HCT116 (cell line): ENCODE results near the gene ZNF331. TPM values are rescaled to one million over a fixed set of nuclear protein-coding genes. Genes with fewer than 3 reads are reported as not detected.

Source experiments
- ATAC-seq: fragments of 200-7000 bp; cut with Tn5 transposase; 2 replicates; pipeline ENCODE4 v1.9.1; 2020; ENCODE audit warnings: mild to moderate bottlenecking, moderate library complexity
- BruUV-seq: library from RNA; stranded (reverse); fragments of 400-500 nt; replicated peaks from 2 replicates; lab custom pipeline; 2021; lab: Mats Ljungman, UMichigan
- CTCF ChIA-PET: fragments of 300-600 bp; sonication (Branson Sonifier 250); formaldehyde crosslinking; loops from one replicate; lab custom pipeline; 2021; ENCODE audit warnings: antibody characterized with exemption; lab: Charles Lee
- POLR2A ChIA-PET: fragments of 300-600, 350-600 bp; sonication (Branson Sonifier 250); formaldehyde crosslinking; loops from one replicate; lab custom pipeline; 2021; ENCODE audit warnings: antibody characterized with exemption; lab: Charles Lee
- RAD21 ChIA-PET, 2 experiments: fragments of 300-600 bp; sonication (Branson Sonifier 250); formaldehyde crosslinking; loops; one replicate each; lab custom pipeline; 2023; ENCODE audit warnings: low total read pairs in 2 of 2; ENCODE audit not compliant: uncharacterized antibody in 2 of 2, unreplicated experiment in 2 of 2, low non-redundant PET in 1 of 2; lab: Charles Lee
- DNase-seq: peaks from one replicate; pipeline ENCODE4 v3.0.0-alpha.2; 2010; ENCODE audit warnings: low read depth, low spot score
- H2AFZ ChIP-seq: fragments of 200-600 bp; shearing (Covaris generic), sonication (generic); 2 replicates; pipeline ENCODE4 v1.6.1; 2017; ENCODE audit warnings: low read depth, mixed run types, mixed read lengths, antibody characterized with exemption, low read length; ENCODE audit not compliant: poor library complexity, severe bottlenecking
- H3K27ac ChIP-seq: 2 replicates; pipeline ENCODE4 v1.5.1; 2012; ENCODE audit warnings: low read depth, low read length
- H3K27me3 ChIP-seq: fragments of 200-600 bp; sonication (generic); 2 replicates; pipeline ENCODE4 v1.6.1; 2016; ENCODE audit warnings: mixed run types, low read length, mixed read lengths; ENCODE audit not compliant: insufficient read depth
- H3K36me3 ChIP-seq, 2 experiments: fragments of 200-500 bp in 1 of 2; fragments of 200-600 bp in 1 of 2; sonication (Bioruptor generic) in 1 of 2; sonication (generic) in 1 of 2; 2 replicates each; pipeline versions ENCODE4 v1.5.1 to v1.6.1; 2014 to 2016; ENCODE audit warnings: low read length in 2 of 2, inconsistent platforms in 1 of 2, mixed read lengths in 1 of 2, mixed run types in 1 of 2; ENCODE audit not compliant: insufficient read depth in 2 of 2, control insufficient read depth in 1 of 2
- H3K4me1 ChIP-seq, 2 experiments: fragments of 200-600 bp in 1 of 2; sonication (generic) in 1 of 2; 2 replicates each; pipeline versions ENCODE4 v1.5.1 to v1.6.1; 2012 to 2017; ENCODE audit warnings: low read length in 2 of 2, inconsistent platforms in 1 of 2, mild to moderate bottlenecking in 1 of 2, mixed read lengths in 1 of 2, mixed run types in 1 of 2, moderate library complexity in 1 of 2; ENCODE audit not compliant: insufficient read depth in 2 of 2, control insufficient read depth in 1 of 2
- H3K4me2 ChIP-seq: fragments of 200-600 bp; sonication (generic); 2 replicates; pipeline ENCODE4 v1.6.1; 2017; ENCODE audit warnings: mixed run types, low read length, mixed read lengths
- H3K4me3 ChIP-seq, 2 experiments: fragments of 200-600 bp in 1 of 2; sonication (generic) in 1 of 2; replicated peaks in 1 of 2; 2 replicates each; pipeline ENCODE4 v1.5.1; 2011 to 2016; ENCODE audit warnings: low read length in 2 of 2, control low read depth in 1 of 2, low read depth in 1 of 2, mild to moderate bottlenecking in 1 of 2, mixed read lengths in 1 of 2, mixed run types in 1 of 2
- H3K79me2 ChIP-seq: fragments of 200-600 bp; sonication (generic); 2 replicates; pipeline ENCODE4 v1.6.1; 2017; ENCODE audit warnings: mild to moderate bottlenecking, mixed run types, low read length, moderate library complexity, mixed read lengths; ENCODE audit not compliant: insufficient read depth
- H3K9ac ChIP-seq: fragments of 200-600 bp; sonication (generic); 2 replicates; pipeline ENCODE4 v1.6.1; 2016; ENCODE audit warnings: low read length, mixed read lengths
- H3K9me2 ChIP-seq: fragments of 200-600 bp; sonication (generic), shearing (Covaris generic); 2 replicates; pipeline ENCODE4 v1.6.1; 2017; ENCODE audit warnings: mixed run types, mild to moderate bottlenecking, moderate library complexity; ENCODE audit not compliant: insufficient read depth
- H3K9me3 ChIP-seq, 2 experiments: fragments of 200-500 bp in 1 of 2; fragments of 200-600 bp in 1 of 2; sonication (Bioruptor generic) in 1 of 2; sonication (generic) in 1 of 2; 2 replicates each; pipeline ENCODE4 v1.6.1; 2014 to 2017; ENCODE audit warnings: low read length in 2 of 2, mixed read lengths in 2 of 2, inconsistent platforms in 1 of 2, low read depth in 1 of 2, mild to moderate bottlenecking in 1 of 2, mixed run types in 1 of 2, moderate library complexity in 1 of 2; ENCODE audit not compliant: control insufficient read depth in 1 of 2, insufficient read depth in 1 of 2
- H4K20me1 ChIP-seq: fragments of 200-600 bp; sonication (generic), shearing (Covaris generic); 2 replicates; pipeline ENCODE4 v1.6.1; 2017; ENCODE audit warnings: mixed run types, mild to moderate bottlenecking, moderate library complexity; ENCODE audit not compliant: insufficient read depth
- CBX3 ChIP-seq: IDR thresholded peaks from 2 replicates; pipeline ENCODE4 v1.6.1; 2012; ENCODE audit warnings: low read depth
- EGR1 ChIP-seq: IDR thresholded peaks from 2 replicates; pipeline ENCODE4 v1.6.1; 2012; ENCODE audit warnings: low read depth
- FOSL1 ChIP-seq: IDR thresholded peaks from 2 replicates; pipeline ENCODE4 v1.6.1; 2012; ENCODE audit warnings: low read depth
- POLR2A ChIP-seq: IDR thresholded peaks from 2 replicates; pipeline ENCODE4 v1.7.0; 2011; ENCODE audit warnings: borderline replicate concordance; ENCODE audit not compliant: insufficient read depth, insufficient read length; ENCODE audit errors: extremely low read depth
- TCF7L2 ChIP-seq: IDR thresholded peaks from 2 replicates; pipeline ENCODE4 v1.7.0; 2011; ENCODE audit warnings: borderline replicate concordance, inconsistent platforms; ENCODE audit not compliant: insufficient read depth, insufficient read length; ENCODE audit errors: extremely low read depth
- YY1 ChIP-seq: IDR thresholded peaks from 2 replicates; pipeline ENCODE4 v1.6.1; 2011; ENCODE audit warnings: low read length, low read depth, moderate library complexity, mild to moderate bottlenecking; ENCODE audit not compliant: insufficient replicate concordance; ENCODE audit errors: extremely low read depth
- intact Hi-C: fragments of 100-400 bp; cut with micrococcal nuclease; formaldehyde crosslinking; loops from 2 replicates; pipeline ENCODE4 v1.10.0; 2022
- total RNA-seq: library from RNA; stranded (reverse); gene quantifications from one replicate; pipeline ENCODE4 v1.2.1, GENCODE V29; 2021; ENCODE audit not compliant: unreplicated experiment
- TF ChIP-seq, protein P1 (sequence below): IDR thresholded peaks from 2 replicates; pipeline ENCODE4 v1.6.1; 2012
- TF ChIP-seq, protein P2 (sequence below), 3 experiments: fragments of 200-600 bp in 1 of 3; sonication (generic) in 1 of 3; IDR thresholded peaks in 2 of 3; conservative IDR thresholded peaks in 1 of 3; 2 replicates each; pipeline ENCODE4 v1.5.1; 2012 to 2017; ENCODE audit warnings: low read depth in 2 of 3, low read length in 2 of 3, antibody characterized with exemption in 1 of 3, borderline replicate concordance in 1 of 3, control low read depth in 1 of 3, mild to moderate bottlenecking in 1 of 3, mixed read lengths in 1 of 3, mixed run types in 1 of 3, moderate library complexity in 1 of 3; ENCODE audit not compliant: insufficient read depth in 1 of 3
- TF ChIP-seq, protein P3 (sequence below): IDR thresholded peaks from 2 replicates; pipeline ENCODE4 v1.6.1; 2012; ENCODE audit warnings: low read depth

ZNF331 gene
- total RNA-seq, 1 experiment from 2014 or later: 0.59 TPM

GRCh38 chr19:53600217-53600616 is 62.3 kb downstream of the ZNF331 start:
- Histone ChIP-seq H2AFZ (no peak overlapping the region), H4K20me1 (no peaks in the 10 kb centered on the region), H3K27ac (no peak overlapping the region), H3K9ac (no peak overlapping the region), H3K9me2 (no peaks in the 10 kb centered on the region), H3K4me3 (no peak overlapping the region), H3K4me2 (no peak overlapping the region), H3K4me1 (no peaks in the 10 kb centered on the region), H3K9me3 (peaks cover 0 to 6% of the 10 kb centered on the region in 2 experiments; a peak in 2 of 4 replicates), H3K79me2 (no peaks in the 10 kb centered on the region), H3K36me3 (no peaks in the 10 kb centered on the region), H3K27me3 (no peaks in the 10 kb centered on the region)
- BruUV-seq: no TSS peak
- ATAC-seq (no peak), DNase-seq (no peak)
- intact Hi-C loops: no loop called here
- ChIA-PET POLR2A (no interaction called here), CTCF (no interaction called here), RAD21 (no interaction called here)
- TF ChIP-seq YY1 (no peak), POLR2A (no peak), TCF7L2 (no peak), FOSL1 (no peak), EGR1 (no peak), CBX3 (no peak)
- TF ChIP-seq, protein P1, sequence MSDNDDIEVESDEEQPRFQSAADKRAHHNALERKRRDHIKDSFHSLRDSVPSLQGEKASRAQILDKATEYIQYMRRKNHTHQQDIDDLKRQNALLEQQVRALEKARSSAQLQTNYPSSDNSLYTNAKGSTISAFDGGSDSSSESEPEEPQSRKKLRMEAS: no peak
- TF ChIP-seq, protein P2, sequence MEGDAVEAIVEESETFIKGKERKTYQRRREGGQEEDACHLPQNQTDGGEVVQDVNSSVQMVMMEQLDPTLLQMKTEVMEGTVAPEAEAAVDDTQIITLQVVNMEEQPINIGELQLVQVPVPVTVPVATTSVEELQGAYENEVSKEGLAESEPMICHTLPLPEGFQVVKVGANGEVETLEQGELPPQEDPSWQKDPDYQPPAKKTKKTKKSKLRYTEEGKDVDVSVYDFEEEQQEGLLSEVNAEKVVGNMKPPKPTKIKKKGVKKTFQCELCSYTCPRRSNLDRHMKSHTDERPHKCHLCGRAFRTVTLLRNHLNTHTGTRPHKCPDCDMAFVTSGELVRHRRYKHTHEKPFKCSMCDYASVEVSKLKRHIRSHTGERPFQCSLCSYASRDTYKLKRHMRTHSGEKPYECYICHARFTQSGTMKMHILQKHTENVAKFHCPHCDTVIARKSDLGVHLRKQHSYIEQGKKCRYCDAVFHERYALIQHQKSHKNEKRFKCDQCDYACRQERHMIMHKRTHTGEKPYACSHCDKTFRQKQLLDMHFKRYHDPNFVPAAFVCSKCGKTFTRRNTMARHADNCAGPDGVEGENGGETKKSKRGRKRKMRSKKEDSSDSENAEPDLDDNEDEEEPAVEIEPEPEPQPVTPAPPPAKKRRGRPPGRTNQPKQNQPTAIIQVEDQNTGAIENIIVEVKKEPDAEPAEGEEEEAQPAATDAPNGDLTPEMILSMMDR (IDR thresholded peaks at IDR 0.05 in 2 of 3, conservative IDR thresholded peaks at IDR 0.05 in 1 of 3; ENCODE audit: borderline replicate concordance in 1 of 3, insufficient read depth in 1 of 3, low read depth in 2 of 3, low read length in 2 of 3): no peak
- TF ChIP-seq, protein P3, sequence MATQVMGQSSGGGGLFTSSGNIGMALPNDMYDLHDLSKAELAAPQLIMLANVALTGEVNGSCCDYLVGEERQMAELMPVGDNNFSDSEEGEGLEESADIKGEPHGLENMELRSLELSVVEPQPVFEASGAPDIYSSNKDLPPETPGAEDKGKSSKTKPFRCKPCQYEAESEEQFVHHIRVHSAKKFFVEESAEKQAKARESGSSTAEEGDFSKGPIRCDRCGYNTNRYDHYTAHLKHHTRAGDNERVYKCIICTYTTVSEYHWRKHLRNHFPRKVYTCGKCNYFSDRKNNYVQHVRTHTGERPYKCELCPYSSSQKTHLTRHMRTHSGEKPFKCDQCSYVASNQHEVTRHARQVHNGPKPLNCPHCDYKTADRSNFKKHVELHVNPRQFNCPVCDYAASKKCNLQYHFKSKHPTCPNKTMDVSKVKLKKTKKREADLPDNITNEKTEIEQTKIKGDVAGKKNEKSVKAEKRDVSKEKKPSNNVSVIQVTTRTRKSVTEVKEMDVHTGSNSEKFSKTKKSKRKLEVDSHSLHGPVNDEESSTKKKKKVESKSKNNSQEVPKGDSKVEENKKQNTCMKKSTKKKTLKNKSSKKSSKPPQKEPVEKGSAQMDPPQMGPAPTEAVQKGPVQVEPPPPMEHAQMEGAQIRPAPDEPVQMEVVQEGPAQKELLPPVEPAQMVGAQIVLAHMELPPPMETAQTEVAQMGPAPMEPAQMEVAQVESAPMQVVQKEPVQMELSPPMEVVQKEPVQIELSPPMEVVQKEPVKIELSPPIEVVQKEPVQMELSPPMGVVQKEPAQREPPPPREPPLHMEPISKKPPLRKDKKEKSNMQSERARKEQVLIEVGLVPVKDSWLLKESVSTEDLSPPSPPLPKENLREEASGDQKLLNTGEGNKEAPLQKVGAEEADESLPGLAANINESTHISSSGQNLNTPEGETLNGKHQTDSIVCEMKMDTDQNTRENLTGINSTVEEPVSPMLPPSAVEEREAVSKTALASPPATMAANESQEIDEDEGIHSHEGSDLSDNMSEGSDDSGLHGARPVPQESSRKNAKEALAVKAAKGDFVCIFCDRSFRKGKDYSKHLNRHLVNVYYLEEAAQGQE: no peak
